Stimulated activated naive B cell treated with anti-CD40 and anti-IgM and Interleukin-4, amounts not matched to agents 10 μg/mL and 1 μg/mL and 100 μg/mL, for 72 hours (primary cell): ENCODE data around the gene TSPAN3.

Source experiments
- ATAC-seq, 2 donors: fragments of 150-1000 bp; cut with Tn5 transposase; replicated peaks; 2 replicates each; pipeline ENCODE4 v1.10.0; 2021; ENCODE audit warnings: moderate library complexity in 1 of 2
- DNase-seq: peaks from one replicate; pipeline ENCODE4 v3.0.0; 2021
- H3K27ac Mint-ChIP-seq: one replicate; pipeline ENCODE4 v1.8.0; 2022; ENCODE audit warnings: mild to moderate bottlenecking, mixed read lengths
- H3K27me3 Mint-ChIP-seq, 2 donors: one replicate each; pipeline ENCODE4 v1.8.0; 2022; ENCODE audit warnings: mixed read lengths in 2 of 2
- H3K36me3 Mint-ChIP-seq, 2 donors: one replicate each; pipeline ENCODE4 v1.8.0; 2022; ENCODE audit warnings: mixed read lengths in 2 of 2, mild to moderate bottlenecking in 1 of 2
- H3K4me1 Mint-ChIP-seq, 2 donors: one replicate each; pipeline ENCODE4 v1.8.0; 2022; ENCODE audit warnings: mixed read lengths in 2 of 2, mild to moderate bottlenecking in 1 of 2
- H3K4me3 Mint-ChIP-seq, 2 donors: one replicate each; pipeline ENCODE4 v1.8.0; 2022; ENCODE audit warnings: mild to moderate bottlenecking in 2 of 2, mixed read lengths in 2 of 2, moderate library complexity in 1 of 2
- H3K9me3 Mint-ChIP-seq, 2 donors: one replicate each; pipeline ENCODE4 v1.8.0; 2022; ENCODE audit warnings: mixed read lengths in 2 of 2, mild to moderate bottlenecking in 1 of 2

The TSPAN3 gene

GRCh38 chr15:77070495-77071304 lies at the start of gene TSPAN3:
TSPAN3 (minus strand) TSS chr15:77071109; CDS start chr15:77070954, 155 bp downstream.
- H3K4me1 Mint-ChIP-seq: peaks cover 37 to 58% of the 10 kb centered on the region in 2 donors
- H3K27ac Mint-ChIP-seq: peak within 1 kb of the TSS; percentile 95
- peaks cover 1 to 6% of the 10 kb centered on the region in 2 donors for H3K9me3 Mint-ChIP-seq
- H3K27me3 Mint-ChIP-seq: no peaks in the 10 kb centered on the region
- peaks cover 6 to 16% of the 10 kb centered on the region in 2 donors for H3K36me3 Mint-ChIP-seq
- peak; percentile 93 for DNase-seq
- peak within 1 kb of the TSS; percentile 79 to 94 for H3K4me3 Mint-ChIP-seq
- ATAC-seq: peak; percentile 94 to 96

- H3K4me1 Mint-ChIP-seq: peaks cover 38 to 57% of the 10 kb centered on the region in 2 donors
Observed at GRCh38 chr15:77120576-77120975, 49.7 kb upstream of the TSPAN3 start.

GRCh38 chr15:77119446-77119845 lies 48.5 kb upstream of the TSPAN3 start:
- peaks cover 4 to 7% of the 10 kb centered on the region in 2 donors for H3K36me3 Mint-ChIP-seq
- peaks cover 37 to 50% of the 10 kb centered on the region in 2 donors for H3K4me1 Mint-ChIP-seq
- H3K27me3 Mint-ChIP-seq: no peaks in the 10 kb centered on the region
- DNase-seq: no peak
- no peak overlapping the region for H3K27ac Mint-ChIP-seq
- no peaks in the 10 kb centered on the region for H3K9me3 Mint-ChIP-seq
- no peak for ATAC-seq
- no peak overlapping the region for H3K4me3 Mint-ChIP-seq

More at GRCh38 chr15:77120576-77120975, 49.7 kb upstream of the TSPAN3 start:
- Mint-ChIP-seq H3K27ac (no peak overlapping the region), H3K27me3 (no peaks in the 10 kb centered on the region), H3K9me3 (no peaks in the 10 kb centered on the region), H3K36me3 (no peaks in the 10 kb centered on the region), H3K4me3 (no peak overlapping the region)
- no peak for DNase-seq
- ATAC-seq: no peak

GRCh38 chr15:77118882-77119321 lies 48.0 kb upstream of the TSPAN3 start:
- no peaks in the 10 kb centered on the region for H3K27me3 Mint-ChIP-seq
- H3K4me1 Mint-ChIP-seq: peaks cover 32 to 45% of the 10 kb centered on the region in 2 donors
- H3K4me3 Mint-ChIP-seq: no peak overlapping the region
- H3K9me3 Mint-ChIP-seq: no peaks in the 10 kb centered on the region
- no peak for DNase-seq
- H3K36me3 Mint-ChIP-seq: peaks cover 9 to 12% of the 10 kb centered on the region in 2 donors
- H3K27ac Mint-ChIP-seq: no peak overlapping the region
- peak; percentile 75 to 88 for ATAC-seq

GRCh38 chr15:77115179-77115578 lies 44.3 kb upstream of the TSPAN3 start:
- Mint-ChIP-seq H3K27ac (no peak overlapping the region), H3K36me3 (peaks cover 18 to 24% of the 10 kb centered on the region in 2 donors), H3K4me3 (no peak overlapping the region), H3K9me3 (no peaks in the 10 kb centered on the region), H3K27me3 (no peaks in the 10 kb centered on the region), H3K4me1 (peaks cover 10 to 13% of the 10 kb centered on the region in 2 donors)
- DNase-seq (no peak), ATAC-seq (no peak)

DNA sequence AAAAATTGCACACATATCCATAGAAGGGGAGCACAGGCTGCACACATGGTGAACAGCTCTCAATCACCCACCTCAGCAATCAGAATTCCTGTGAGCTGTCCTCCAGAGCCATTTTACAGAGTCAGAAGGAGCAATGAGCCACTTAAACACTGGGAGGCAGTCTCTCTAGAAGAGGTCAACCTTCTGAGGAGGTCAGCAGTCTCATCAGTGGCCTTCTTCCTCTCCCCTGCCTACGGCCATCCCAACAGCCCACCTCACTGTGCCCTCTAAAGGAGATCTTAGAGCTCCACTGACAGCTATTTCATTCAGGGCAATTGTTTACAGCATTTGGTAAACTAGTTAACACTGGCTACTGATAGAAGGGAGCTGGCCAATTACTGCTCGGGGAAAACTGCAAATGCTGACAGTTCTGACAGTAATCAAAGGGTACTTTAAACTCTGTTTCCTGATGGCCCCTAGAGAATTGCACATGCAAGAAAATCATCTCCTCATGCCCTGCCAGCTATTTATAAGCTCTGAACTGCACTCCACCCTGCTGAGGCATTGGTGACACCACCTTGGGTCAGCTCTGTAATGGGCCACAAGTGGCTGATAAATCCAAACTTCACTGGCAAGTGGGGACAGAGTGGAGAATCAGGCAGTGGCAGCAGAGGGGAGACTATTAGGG lies 42.1 kb upstream of the TSPAN3 start:
- H3K27me3 Mint-ChIP-seq: no peaks in the 10 kb centered on the region
- H3K4me1 Mint-ChIP-seq: peaks cover 0 to under 1% of the 10 kb centered on the region in 2 donors
- peaks cover 23 to 28% of the 10 kb centered on the region in 2 donors for H3K36me3 Mint-ChIP-seq
- DNase-seq (no peak), ATAC-seq (no peak)
- H3K9me3 Mint-ChIP-seq: no peaks in the 10 kb centered on the region
- no peak overlapping the region for H3K4me3 Mint-ChIP-seq
- no peak overlapping the region for H3K27ac Mint-ChIP-seq

DNA sequence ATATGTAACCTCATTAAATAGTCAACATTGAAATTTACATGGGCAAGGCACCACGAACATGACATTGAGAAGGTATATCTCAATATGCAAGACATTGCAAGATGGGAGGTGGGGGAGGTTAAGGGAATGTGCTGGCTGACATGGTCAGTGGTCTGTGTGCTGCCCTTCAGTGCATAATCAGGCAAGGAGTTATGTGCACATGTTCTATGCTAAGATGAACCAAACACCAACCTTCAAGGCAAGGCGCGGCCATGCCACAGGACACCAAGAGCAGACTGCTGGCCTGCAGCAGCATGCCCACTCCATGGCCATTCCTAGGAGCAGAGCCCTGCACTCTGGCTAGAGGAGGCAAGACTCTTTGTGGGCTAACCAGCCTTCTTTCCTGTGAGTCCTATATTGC lies 40.9 kb upstream of the TSPAN3 start:
- Mint-ChIP-seq H3K27ac (no peak overlapping the region), H3K27me3 (no peaks in the 10 kb centered on the region), H3K36me3 (peaks cover 23 to 28% of the 10 kb centered on the region in 2 donors), H3K9me3 (no peaks in the 10 kb centered on the region), H3K4me3 (no peak overlapping the region), H3K4me1 (peaks cover 11 to 13% of the 10 kb centered on the region in 2 donors)
- ATAC-seq (no peak), DNase-seq (no peak)

- ATAC-seq: peak; percentile 59 to 78
Observed at GRCh38 chr15:77107531-77108355, 36.8 kb upstream of the TSPAN3 start.

DNA sequence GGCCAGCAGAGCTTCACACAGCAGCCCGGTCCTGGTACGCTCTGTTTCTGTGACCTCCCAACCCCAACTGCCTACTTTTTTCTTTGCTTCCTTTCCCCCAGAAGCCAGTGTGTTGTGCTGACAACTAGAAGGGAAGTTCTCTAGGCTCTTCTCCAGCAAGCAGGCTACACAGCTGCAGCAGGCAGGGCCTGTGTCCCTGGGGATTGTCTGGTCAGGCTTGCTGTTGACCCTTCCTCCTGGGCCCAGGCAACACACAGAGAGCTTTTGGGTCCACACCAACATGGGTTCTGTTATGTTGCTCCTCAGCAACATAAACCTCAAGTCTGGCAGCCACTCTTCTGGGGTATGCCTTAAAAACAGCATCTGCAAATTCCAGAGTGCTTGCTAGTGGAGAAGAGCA lies 36.2 kb upstream of the TSPAN3 start:
- H3K4me3 Mint-ChIP-seq: no peak overlapping the region
- DNase-seq: no peak
- no peak overlapping the region for H3K27ac Mint-ChIP-seq
- no peaks in the 10 kb centered on the region for H3K9me3 Mint-ChIP-seq
- H3K36me3 Mint-ChIP-seq: peaks cover 4 to 10% of the 10 kb centered on the region in 2 donors
- H3K4me1 Mint-ChIP-seq: peaks cover 13 to 21% of the 10 kb centered on the region in 2 donors
- ATAC-seq: no peak
- no peaks in the 10 kb centered on the region for H3K27me3 Mint-ChIP-seq

More at GRCh38 chr15:77107531-77108355, 36.8 kb upstream of the TSPAN3 start:
- Mint-ChIP-seq H3K27ac (no peak overlapping the region), H3K27me3 (no peaks in the 10 kb centered on the region), H3K36me3 (peaks cover 5 to 10% of the 10 kb centered on the region in 2 donors), H3K4me1 (peaks cover 13 to 21% of the 10 kb centered on the region in 2 donors), H3K9me3 (no peaks in the 10 kb centered on the region), H3K4me3 (no peak overlapping the region)
- DNase-seq: no peak

DNA sequence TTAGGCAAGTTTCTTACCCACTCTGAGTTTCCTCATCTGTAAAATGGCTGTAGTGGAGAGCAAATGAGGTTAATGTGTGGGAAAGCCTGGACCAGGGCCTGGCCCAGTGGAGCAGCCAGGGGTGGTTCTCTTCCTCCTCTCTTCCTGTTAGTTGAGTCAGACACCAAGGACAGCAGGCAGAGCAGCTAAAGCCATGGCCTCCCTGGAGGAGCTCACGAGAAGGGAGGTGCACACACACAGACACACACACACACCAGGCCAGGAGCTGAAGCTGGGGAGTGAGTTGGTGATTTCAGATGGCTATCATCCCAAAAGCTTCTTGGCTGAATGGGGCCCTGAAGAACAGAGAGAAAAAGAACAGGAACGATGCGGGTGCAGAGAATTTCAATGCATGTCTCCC lies 33.2 kb upstream of the TSPAN3 start:
- Mint-ChIP-seq H3K36me3 (peaks cover 0 to under 1% of the 10 kb centered on the region in 2 donors), H3K4me1 (peaks cover 20 to 29% of the 10 kb centered on the region in 2 donors), H3K27ac (no peak overlapping the region), H3K9me3 (no peaks in the 10 kb centered on the region), H3K27me3 (no peaks in the 10 kb centered on the region), H3K4me3 (no peak overlapping the region)
- ATAC-seq (no peak), DNase-seq (no peak)

- ATAC-seq (peak; percentile 36 to 65), DNase-seq (no peak)
- no peaks in the 10 kb centered on the region for H3K36me3 Mint-ChIP-seq
- H3K4me1 Mint-ChIP-seq: peaks cover 9 to 27% of the 10 kb centered on the region in 2 donors
- H3K27ac Mint-ChIP-seq: peak overlapping the region; percentile 33
- H3K9me3 Mint-ChIP-seq: no peaks in the 10 kb centered on the region
- H3K27me3 Mint-ChIP-seq: no peaks in the 10 kb centered on the region
- H3K4me3 Mint-ChIP-seq: no peak overlapping the region
Observed at GRCh38 chr15:77099741-77100463, 29.0 kb upstream of the TSPAN3 start.

GRCh38 chr15:77098572-77098971 lies 27.7 kb upstream of the TSPAN3 start:
- Mint-ChIP-seq H3K4me3 (no peak overlapping the region), H3K36me3 (no peaks in the 10 kb centered on the region)

DNA sequence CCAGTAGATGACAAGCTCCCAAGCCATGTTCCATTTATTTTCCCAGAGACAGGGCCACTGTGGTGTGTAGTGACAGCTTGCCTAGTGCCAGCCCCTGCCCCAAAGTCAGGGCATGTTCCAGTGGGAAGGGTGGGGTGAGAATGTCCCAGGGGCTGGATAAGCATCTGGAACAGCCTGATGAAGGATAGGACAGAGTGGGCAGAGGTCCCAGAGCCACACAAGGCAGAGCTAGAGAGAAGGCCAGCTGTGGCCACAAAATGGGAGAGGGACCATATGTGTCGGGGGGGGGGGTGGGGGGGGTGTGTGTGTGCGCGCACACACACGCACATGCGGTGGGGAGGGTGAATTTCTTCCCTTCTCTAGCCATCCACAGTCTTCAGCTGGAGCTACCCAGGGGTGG lies 27.0 kb upstream of the TSPAN3 start:
- H3K36me3 Mint-ChIP-seq: no peaks in the 10 kb centered on the region
- no peak for DNase-seq
- no peak for ATAC-seq
- no peaks in the 10 kb centered on the region for H3K27me3 Mint-ChIP-seq
- H3K4me3 Mint-ChIP-seq: no peak overlapping the region
- H3K4me1 Mint-ChIP-seq: peaks cover 7 to 20% of the 10 kb centered on the region in 2 donors
- peaks cover 0 to 2% of the 10 kb centered on the region in 2 donors for H3K9me3 Mint-ChIP-seq
- peak overlapping the region; percentile 47 for H3K27ac Mint-ChIP-seq

More at GRCh38 chr15:77098572-77098971, 27.7 kb upstream of the TSPAN3 start:
- ATAC-seq (no peak), DNase-seq (no peak)
- no peaks in the 10 kb centered on the region for H3K27me3 Mint-ChIP-seq
- H3K9me3 Mint-ChIP-seq: no peaks in the 10 kb centered on the region
- H3K27ac Mint-ChIP-seq: no peak overlapping the region
- H3K4me1 Mint-ChIP-seq: peaks cover 7 to 20% of the 10 kb centered on the region in 2 donors
